HG02884 (cell line): ENCODE data around the gene ANKFY1.
"Not testable (repeated sequence)": the region's sequence is repeated elsewhere in the genome, so short reads cannot be mapped to it uniquely, and the experiment has no call there.

ENCODE experiments used
- ATAC-seq: cut with Tn5 transposase; IDR thresholded peaks from one replicate; pipeline ENCODE4 v1.9.1; 2021; ENCODE audit warnings: mild to moderate bottlenecking, moderate library complexity; ENCODE audit not compliant: unreplicated experiment

ANKFY1 gene

GRCh38 chr17:4221163-4221562 is 42.6 kb downstream of the ANKFY1 start:
- ATAC-seq: no peak

- ATAC-seq: no peak
Observed at GRCh38 chr17:4220655-4221054, 43.1 kb downstream of the ANKFY1 start.

- ATAC-seq: no peak
Observed at GRCh38 chr17:4219241-4219640, 44.5 kb downstream of the ANKFY1 start.

- ATAC-seq: no peak
Observed at GRCh38 chr17:4215882-4216570, 47.8 kb downstream of the ANKFY1 start.

- no peak for ATAC-seq
Observed at GRCh38 chr17:4214157-4214556, 49.6 kb downstream of the ANKFY1 start.

GRCh38 chr17:4209611-4210010 is 54.2 kb downstream of the ANKFY1 start:
- ATAC-seq: no peak

- ATAC-seq: no peak
Observed at GRCh38 chr17:4208238-4208637, 55.5 kb downstream of the ANKFY1 start.

GRCh38 chr17:4206962-4207361 is 56.8 kb downstream of the ANKFY1 start:
- ATAC-seq: no peak

- ATAC-seq: no peak
Observed at GRCh38 chr17:4205917-4206316, 57.9 kb downstream of the ANKFY1 start.

GRCh38 chr17:4204710-4205173 is 59.0 kb downstream of the ANKFY1 start:
- no peak for ATAC-seq

GRCh38 chr17:4204190-4204589 is 59.6 kb downstream of the ANKFY1 start:
- no peak for ATAC-seq

GRCh38 chr17:4201226-4201625 is 62.6 kb downstream of the ANKFY1 start:
- ATAC-seq: no peak

GRCh38 chr17:4199818-4200402 is 63.9 kb downstream of the ANKFY1 start:
- no peak for ATAC-seq

- ATAC-seq: no peak
Observed at GRCh38 chr17:4198995-4199394, 64.8 kb downstream of the ANKFY1 start.

- ATAC-seq: no peak
Observed at GRCh38 chr17:4195306-4195705, 68.5 kb downstream of the ANKFY1 start.

GRCh38 chr17:4194796-4195195 is 69.0 kb downstream of the ANKFY1 start:
- no peak for ATAC-seq

GRCh38 chr17:4190791-4191190 is 73.0 kb downstream of the ANKFY1 start:
- ATAC-seq: not testable (repeated sequence)

GRCh38 chr17:4189280-4189679 is 74.5 kb downstream of the ANKFY1 start:
- ATAC-seq: no peak

- no peak for ATAC-seq
Observed at GRCh38 chr17:4188076-4188475, 75.7 kb downstream of the ANKFY1 start.

GRCh38 chr17:4187076-4187475 is 76.7 kb downstream of the ANKFY1 start:
- ATAC-seq: no peak

GRCh38 chr17:4186357-4186881 is 77.4 kb downstream of the ANKFY1 start:
- ATAC-seq: no peak

GRCh38 chr17:4185656-4186055 is 78.1 kb downstream of the ANKFY1 start:
- ATAC-seq: no peak
